HTERT RPE-1 (cell line): ENCODE data around the gene RACGAP1.

Source experiments
- in situ Hi-C: fragments of 300-500 bp; cut with MboI; formaldehyde crosslinking; loops from 4 replicates; pipeline ENCODE4 v1.14.3; 2020; ENCODE audit warnings: low sequenced_read_pairs

RACGAP1 gene

DNA sequence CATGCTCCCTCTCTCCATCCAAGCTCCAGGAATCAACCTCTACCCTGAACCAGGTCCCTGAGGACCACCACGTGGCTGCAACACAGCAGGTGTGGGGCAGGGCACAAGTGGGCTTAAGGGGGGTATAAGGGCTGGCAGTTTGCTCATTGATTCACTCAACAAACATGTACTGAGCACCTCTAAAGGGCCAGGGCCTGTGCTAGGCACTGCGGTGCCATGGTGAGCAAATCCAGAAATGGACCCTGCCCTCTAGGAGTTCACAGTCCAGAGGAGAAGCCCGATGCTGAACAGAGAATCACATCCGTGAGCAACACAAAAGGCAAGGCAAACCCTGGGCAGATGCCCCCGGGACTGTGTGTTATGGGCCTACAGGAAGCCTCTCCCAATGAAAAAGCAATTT, 81.2 kb downstream of the RACGAP1 start:
- in situ Hi-C loops, result no loop called here

DNA sequence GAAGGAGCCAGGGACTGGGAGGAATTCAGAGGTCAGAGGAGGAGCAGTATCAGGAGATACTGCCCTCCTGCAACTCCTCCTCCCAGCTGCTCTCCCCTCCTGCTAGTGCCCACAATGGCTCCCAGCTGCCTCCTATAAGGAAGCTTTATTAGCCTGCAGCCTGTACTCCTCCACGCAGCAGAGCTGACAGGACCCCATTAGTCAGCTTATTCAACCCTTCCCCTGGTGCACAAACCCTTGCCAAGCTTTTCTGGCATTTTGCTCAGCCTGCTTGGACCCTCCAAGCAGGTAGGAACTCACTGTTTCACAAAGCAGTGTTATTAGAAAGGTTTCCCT, 81.7 kb downstream of the RACGAP1 start:
- in situ Hi-C loops, result no loop called here

DNA sequence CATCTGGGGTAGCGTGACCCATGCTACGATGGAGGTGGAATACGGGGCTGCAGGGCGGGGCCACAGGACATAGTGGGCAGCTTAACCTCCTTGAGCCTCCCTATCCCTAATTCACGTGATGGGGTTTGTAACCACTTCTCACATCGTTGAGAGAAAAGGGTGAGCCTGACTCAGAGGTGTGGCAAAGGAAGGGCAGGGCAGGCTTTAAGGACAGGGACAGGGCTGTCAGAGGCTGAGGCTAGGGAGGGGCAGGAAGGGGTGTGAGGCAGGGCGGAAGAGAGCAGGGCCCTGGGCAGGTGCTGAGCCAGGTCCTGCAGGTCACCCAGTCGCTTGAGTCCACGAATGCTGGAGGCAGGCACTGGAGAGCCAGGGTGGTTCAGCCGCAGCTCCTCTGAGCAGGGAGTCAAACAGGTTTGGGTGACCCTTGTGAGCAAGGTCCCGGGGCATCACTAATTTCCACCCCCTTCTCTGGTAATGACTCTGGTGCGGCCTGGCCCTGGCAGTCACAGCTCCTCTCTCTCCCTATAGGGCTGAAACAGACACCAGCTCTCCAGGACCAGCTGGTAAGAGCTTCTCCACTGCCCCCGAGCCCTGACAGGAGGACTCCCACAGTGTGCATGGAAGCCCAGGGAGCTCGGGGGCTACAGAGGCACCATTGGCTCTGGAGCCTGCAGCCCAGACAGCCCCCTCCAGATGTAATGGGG, 82.2 kb downstream of the RACGAP1 start:
- in situ Hi-C loops, result no loop called here

DNA sequence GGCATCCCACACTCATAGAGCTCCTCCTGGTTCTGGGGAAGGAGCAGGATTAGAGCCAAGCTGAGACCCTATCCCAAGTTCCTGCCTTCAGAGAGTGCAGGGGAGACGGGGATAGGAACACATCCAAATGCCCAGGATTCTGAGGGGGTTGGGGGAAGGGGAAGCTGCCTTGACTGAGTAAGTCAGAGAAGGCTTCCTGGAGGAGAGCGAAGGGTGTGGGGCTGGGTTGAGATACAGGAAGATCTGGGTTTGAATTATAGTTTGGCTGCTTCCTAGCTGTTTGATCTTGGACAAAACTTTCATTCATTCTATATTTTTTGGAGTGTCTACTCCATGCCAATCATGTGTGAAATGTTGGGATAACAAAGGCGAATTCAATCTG, 82.8 kb downstream of the RACGAP1 start:
- in situ Hi-C loops, result no loop called here

DNA sequence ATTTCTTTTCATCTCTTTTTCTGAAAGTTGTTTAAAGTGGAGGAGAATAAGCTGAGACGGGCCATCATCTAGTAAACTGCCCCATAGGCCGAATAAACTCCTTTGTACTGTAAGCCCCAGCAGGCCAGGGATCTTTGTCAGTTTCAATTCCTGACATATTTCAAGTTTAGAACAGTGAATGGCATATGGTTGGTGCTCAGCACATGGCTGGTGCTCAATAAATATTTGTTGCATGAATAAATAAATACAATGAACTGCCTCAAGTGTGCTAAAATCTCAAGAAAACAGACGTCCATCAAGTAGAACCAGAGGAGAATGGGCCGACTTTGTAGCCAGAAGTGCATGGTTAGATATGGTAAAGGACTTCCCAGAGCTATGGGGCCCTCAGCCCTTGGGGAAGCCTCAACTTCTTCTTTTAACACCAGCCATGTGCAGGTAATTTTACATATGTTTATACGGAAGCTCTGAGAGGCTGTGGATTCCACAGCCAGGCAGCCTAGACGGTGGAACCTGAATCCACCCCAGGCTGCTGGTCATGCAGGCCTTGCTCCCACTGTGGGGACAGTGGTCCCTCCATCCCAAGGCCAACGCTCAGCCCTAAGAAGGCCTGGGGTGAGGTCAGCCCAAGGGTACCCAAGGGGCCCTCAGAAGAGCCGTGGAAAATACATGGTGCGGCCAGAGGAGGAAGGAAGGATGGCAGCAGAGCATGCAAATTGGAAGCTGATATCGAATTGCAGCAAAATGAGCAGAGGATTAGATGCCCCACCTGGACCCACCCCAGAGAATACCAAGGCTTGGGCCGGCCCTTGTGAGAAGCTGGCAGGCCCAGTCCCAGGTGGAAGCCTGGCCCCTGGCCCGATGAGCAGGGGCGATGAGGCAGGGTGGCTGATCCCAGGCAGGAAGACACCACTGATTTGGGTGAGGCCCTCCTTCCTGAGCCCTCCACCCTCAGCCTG, 83.5 kb downstream of the RACGAP1 start:
- in situ Hi-C loops, result no loop called here

DNA sequence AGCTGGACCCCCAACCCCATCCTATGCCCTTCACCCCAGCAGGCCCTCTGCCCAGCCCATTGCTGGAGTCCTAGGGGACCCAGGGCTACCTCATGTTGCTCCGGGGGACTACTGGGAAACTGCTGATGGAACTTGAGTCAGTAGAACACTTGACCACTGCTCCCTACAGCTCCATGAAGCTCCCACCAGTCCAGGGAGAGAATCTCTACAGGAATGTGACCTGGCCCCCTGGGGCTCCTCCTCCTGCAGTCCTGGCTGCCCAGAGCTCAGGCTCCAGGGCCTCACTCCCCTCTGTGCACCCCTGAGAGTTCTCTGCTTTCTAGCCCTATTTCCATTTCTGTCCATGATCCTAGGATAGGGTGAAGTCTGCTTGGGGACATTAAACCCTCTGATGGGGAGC, 85.6 kb downstream of the RACGAP1 start:
- in situ Hi-C loops, result no loop called here

DNA sequence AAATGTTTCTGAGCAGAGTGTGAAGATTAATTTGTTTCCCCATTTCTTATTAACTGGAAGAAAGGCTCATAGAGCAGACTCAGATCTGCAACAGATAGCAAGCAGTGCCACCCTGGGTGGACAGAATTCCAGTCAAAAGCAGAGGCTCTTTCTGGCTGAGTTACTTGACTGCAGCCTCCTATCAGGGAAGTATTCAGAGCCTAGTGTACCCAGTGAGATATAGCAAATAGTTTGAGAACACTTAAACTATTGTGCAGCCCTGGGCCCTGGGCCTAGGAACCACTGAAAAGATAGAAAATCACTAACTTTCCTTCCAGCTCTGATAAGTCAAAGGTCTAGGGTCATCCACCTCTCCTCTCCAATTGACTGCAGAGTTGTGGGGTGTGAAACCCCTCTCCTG, 86.0 kb downstream of the RACGAP1 start:
- in situ Hi-C loops, result no loop called here
